ENCODE data around the gene NINJ2. TPM values are rescaled to one million over a fixed set of nuclear protein-coding genes. Genes with fewer than 3 reads are reported as not detected.

NINJ2 gene
- polyA plus RNA-seq, 1 donor from 2014 or later = not detected

DNA sequence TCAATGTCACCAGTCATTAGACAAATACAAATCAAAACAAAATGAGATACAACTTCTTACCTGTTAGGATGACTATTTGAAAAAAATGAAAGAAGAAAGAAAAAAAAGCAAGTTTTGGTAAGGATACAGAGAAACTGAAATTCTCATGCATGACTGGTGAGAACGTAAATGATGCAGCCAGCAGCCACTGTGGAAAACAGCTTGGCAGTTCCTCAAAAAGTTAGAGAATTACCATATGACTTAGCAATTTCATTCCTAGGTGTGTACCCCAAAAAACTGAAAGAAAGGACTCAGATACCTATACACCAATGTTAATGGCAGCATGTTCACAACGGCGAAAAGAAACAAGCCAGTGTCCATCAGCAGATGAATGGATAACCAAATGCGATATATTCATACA is 26.6 kb downstream of the NINJ2 start:
- Histone ChIP-seq H3K79me2 (replicated peaks; ENCODE audit: insufficient read depth, low read length) (no peaks in the 10 kb centered on the region), H3K9me2 (ENCODE audit: insufficient read depth, low read length) (no peaks in the 10 kb centered on the region), H3K4me2 (ENCODE audit: low read length) (no peak overlapping the region), H3K36me3 (ENCODE audit: insufficient read depth, low read length) (no peaks in the 10 kb centered on the region), H3K27ac (ENCODE audit: low read length) (no peak overlapping the region), H3K9ac (ENCODE audit: low read length) (no peak overlapping the region), H3K9me3 (ENCODE audit: low read length) (no peaks in the 10 kb centered on the region), H3F3A (ENCODE audit: insufficient read depth, low read length, poor library complexity, severe bottlenecking) (no peaks in the 10 kb centered on the region), H3K4me3 (ENCODE audit: low read length) (no peak overlapping the region), H4K20me1 (ENCODE audit: insufficient read depth) (no peaks in the 10 kb centered on the region), H3K27me3 (ENCODE audit: insufficient read depth, low read depth, low read length) (no peaks in the 10 kb centered on the region), H2AFZ (ENCODE audit: low read depth, low read length) (no peak overlapping the region)
- TF ChIP-seq, protein P1, sequence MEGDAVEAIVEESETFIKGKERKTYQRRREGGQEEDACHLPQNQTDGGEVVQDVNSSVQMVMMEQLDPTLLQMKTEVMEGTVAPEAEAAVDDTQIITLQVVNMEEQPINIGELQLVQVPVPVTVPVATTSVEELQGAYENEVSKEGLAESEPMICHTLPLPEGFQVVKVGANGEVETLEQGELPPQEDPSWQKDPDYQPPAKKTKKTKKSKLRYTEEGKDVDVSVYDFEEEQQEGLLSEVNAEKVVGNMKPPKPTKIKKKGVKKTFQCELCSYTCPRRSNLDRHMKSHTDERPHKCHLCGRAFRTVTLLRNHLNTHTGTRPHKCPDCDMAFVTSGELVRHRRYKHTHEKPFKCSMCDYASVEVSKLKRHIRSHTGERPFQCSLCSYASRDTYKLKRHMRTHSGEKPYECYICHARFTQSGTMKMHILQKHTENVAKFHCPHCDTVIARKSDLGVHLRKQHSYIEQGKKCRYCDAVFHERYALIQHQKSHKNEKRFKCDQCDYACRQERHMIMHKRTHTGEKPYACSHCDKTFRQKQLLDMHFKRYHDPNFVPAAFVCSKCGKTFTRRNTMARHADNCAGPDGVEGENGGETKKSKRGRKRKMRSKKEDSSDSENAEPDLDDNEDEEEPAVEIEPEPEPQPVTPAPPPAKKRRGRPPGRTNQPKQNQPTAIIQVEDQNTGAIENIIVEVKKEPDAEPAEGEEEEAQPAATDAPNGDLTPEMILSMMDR (IDR thresholded peaks at IDR 0.05; ENCODE audit: poor library complexity, severe bottlenecking) = no peak
- no peak for TF ChIP-seq EP300 (conservative IDR thresholded peaks at IDR 0.05; ENCODE audit: poor library complexity, severe bottlenecking)
- no peak for TF ChIP-seq POLR2AphosphoS5 (IDR thresholded peaks at IDR 0.05)
- TF ChIP-seq SMC3 (conservative IDR thresholded peaks at IDR 0.05; ENCODE audit: poor library complexity) = no peak
- TF ChIP-seq RAD21 (conservative IDR thresholded peaks at IDR 0.05) = no peak
- TF ChIP-seq, protein P2, sequence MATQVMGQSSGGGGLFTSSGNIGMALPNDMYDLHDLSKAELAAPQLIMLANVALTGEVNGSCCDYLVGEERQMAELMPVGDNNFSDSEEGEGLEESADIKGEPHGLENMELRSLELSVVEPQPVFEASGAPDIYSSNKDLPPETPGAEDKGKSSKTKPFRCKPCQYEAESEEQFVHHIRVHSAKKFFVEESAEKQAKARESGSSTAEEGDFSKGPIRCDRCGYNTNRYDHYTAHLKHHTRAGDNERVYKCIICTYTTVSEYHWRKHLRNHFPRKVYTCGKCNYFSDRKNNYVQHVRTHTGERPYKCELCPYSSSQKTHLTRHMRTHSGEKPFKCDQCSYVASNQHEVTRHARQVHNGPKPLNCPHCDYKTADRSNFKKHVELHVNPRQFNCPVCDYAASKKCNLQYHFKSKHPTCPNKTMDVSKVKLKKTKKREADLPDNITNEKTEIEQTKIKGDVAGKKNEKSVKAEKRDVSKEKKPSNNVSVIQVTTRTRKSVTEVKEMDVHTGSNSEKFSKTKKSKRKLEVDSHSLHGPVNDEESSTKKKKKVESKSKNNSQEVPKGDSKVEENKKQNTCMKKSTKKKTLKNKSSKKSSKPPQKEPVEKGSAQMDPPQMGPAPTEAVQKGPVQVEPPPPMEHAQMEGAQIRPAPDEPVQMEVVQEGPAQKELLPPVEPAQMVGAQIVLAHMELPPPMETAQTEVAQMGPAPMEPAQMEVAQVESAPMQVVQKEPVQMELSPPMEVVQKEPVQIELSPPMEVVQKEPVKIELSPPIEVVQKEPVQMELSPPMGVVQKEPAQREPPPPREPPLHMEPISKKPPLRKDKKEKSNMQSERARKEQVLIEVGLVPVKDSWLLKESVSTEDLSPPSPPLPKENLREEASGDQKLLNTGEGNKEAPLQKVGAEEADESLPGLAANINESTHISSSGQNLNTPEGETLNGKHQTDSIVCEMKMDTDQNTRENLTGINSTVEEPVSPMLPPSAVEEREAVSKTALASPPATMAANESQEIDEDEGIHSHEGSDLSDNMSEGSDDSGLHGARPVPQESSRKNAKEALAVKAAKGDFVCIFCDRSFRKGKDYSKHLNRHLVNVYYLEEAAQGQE (IDR thresholded peaks at IDR 0.05; ENCODE audit: borderline replicate concordance) = no peak
- no peak for TF ChIP-seq TAF1 (IDR thresholded peaks at IDR 0.05; ENCODE audit: low read depth)
- TF ChIP-seq MXI1 (conservative IDR thresholded peaks at IDR 0.05; ENCODE audit: poor library complexity, severe bottlenecking) = no peak
- no peak for TF ChIP-seq EZH2 (IDR thresholded peaks at IDR 0.05; ENCODE audit: borderline replicate concordance, insufficient read depth, low read length, poor library complexity, severe bottlenecking)

DNA sequence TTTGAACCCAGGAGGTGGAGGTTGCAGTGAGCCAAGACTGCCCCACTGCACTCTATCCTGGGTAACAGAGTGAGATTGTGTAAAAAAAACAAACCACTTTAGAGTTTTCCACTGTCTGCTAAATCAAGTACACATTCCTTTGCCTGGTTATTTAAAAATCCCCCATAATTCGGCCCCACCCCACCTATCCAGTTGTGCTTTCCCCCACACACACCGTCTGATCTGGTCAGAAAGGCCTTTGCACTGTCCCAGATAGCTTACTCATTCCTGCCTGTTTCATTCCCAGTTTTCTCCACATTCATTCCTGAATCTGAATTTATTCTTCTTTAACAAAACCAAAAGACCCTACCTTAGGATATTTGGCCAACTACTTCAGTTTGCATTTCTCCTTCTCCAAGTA is 29.5 kb downstream of the NINJ2 start:
- Histone ChIP-seq H3K4me3 (ENCODE audit: low read length) (no peak overlapping the region), H4K20me1 (ENCODE audit: insufficient read depth) (no peaks in the 10 kb centered on the region), H3K36me3 (ENCODE audit: insufficient read depth, low read length) (no peaks in the 10 kb centered on the region), H3K9ac (ENCODE audit: low read length) (no peak overlapping the region), H3F3A (ENCODE audit: insufficient read depth, low read length, poor library complexity, severe bottlenecking) (no peaks in the 10 kb centered on the region), H2AFZ (ENCODE audit: low read depth, low read length) (no peak overlapping the region), H3K4me2 (ENCODE audit: low read length) (no peak overlapping the region), H3K9me2 (ENCODE audit: insufficient read depth, low read length) (no peaks in the 10 kb centered on the region), H3K27ac (ENCODE audit: low read length) (no peak overlapping the region), H3K79me2 (replicated peaks; ENCODE audit: insufficient read depth, low read length) (no peaks in the 10 kb centered on the region), H3K27me3 (ENCODE audit: insufficient read depth, low read depth, low read length) (no peaks in the 10 kb centered on the region), H3K9me3 (ENCODE audit: low read length) (no peaks in the 10 kb centered on the region)
- TF ChIP-seq POLR2AphosphoS5 (IDR thresholded peaks at IDR 0.05) = no peak
- no peak for TF ChIP-seq MXI1 (conservative IDR thresholded peaks at IDR 0.05; ENCODE audit: poor library complexity, severe bottlenecking)
- TF ChIP-seq, protein P1 (IDR thresholded peaks at IDR 0.05; ENCODE audit: poor library complexity, severe bottlenecking) = no peak
- TF ChIP-seq TAF1 (IDR thresholded peaks at IDR 0.05; ENCODE audit: low read depth) = no peak
- no peak for TF ChIP-seq RAD21 (conservative IDR thresholded peaks at IDR 0.05)
- TF ChIP-seq, protein P2 (IDR thresholded peaks at IDR 0.05; ENCODE audit: borderline replicate concordance) = no peak
- TF ChIP-seq EP300 (conservative IDR thresholded peaks at IDR 0.05; ENCODE audit: poor library complexity, severe bottlenecking) = no peak
